ENCODE data around the gene PLAGL2. TPM values are rescaled to one million over a fixed set of nuclear protein-coding genes. Genes with fewer than 3 reads are reported as not detected.

PLAGL2 gene
- total and polyA plus RNA-seq, 3 donors from 2014 or later: 30.5 to 36.8 (median 33.5) TPM

DNA sequence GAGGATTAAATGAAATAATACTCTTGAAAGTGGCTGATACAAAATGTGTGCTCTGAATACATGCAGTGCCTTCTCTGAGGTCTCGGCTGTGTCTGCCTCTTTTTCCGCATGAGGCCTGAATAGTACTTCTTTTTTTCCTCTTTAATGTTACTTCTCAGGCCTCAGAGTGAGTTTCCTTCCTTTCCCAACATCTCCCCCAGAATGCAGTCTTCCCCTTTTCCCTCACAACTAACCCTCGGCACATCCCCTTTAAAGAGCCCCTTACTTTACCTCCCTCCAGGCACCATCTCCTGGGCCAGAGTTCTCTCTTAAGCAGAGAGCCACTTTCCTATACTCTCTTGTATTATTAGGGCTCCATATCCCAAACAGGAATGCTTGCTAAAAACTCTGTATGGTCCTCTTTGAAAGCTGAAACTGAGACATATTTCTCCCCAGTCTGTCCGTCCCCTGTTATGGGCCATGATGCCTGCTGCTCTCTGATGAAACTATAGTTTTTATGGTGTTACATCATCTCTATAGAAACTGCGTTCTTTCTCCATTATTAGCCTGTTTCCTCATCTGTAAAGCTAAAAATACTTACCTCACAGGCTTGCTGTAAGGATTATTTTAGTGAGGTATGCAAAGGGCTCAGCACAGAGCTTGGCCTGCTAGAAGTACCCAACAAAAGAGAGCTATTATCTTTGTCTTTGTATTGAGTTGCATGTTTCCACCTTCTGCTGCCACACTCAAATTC, 2.3 kb downstream of the PLAGL2 start:
- WGBS, 2 donors: 52 to 78% methylated on average over 5 of the region's 5 CpGs
- Histone ChIP-seq H3K27ac (peak overlapping the region; percentile 91), H3K27me3 (no peaks in the 10 kb centered on the region), H3K4me1 (peaks cover 54% of the 10 kb centered on the region), H3K4me3 (no peak overlapping the region), H3K9me3 (no peaks in the 10 kb centered on the region), H3K36me3 (ENCODE audit: low read depth, missing control alignments) (no peaks in the 10 kb centered on the region)
- no peak for DNase-seq
- no peak for TF ChIP-seq POLR2A (IDR thresholded peaks at IDR 0.05)
- TF ChIP-seq, protein P1, sequence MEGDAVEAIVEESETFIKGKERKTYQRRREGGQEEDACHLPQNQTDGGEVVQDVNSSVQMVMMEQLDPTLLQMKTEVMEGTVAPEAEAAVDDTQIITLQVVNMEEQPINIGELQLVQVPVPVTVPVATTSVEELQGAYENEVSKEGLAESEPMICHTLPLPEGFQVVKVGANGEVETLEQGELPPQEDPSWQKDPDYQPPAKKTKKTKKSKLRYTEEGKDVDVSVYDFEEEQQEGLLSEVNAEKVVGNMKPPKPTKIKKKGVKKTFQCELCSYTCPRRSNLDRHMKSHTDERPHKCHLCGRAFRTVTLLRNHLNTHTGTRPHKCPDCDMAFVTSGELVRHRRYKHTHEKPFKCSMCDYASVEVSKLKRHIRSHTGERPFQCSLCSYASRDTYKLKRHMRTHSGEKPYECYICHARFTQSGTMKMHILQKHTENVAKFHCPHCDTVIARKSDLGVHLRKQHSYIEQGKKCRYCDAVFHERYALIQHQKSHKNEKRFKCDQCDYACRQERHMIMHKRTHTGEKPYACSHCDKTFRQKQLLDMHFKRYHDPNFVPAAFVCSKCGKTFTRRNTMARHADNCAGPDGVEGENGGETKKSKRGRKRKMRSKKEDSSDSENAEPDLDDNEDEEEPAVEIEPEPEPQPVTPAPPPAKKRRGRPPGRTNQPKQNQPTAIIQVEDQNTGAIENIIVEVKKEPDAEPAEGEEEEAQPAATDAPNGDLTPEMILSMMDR (IDR thresholded peaks at IDR 0.05): no peak
- intact Hi-C loops (cut with DNase I; ENCODE audit: low total_unique reads): loop anchor here (5.0 kb wide), 1 partner anchor 98 kb away; the partner anchor contains the start of gene TM9SF4

DNA sequence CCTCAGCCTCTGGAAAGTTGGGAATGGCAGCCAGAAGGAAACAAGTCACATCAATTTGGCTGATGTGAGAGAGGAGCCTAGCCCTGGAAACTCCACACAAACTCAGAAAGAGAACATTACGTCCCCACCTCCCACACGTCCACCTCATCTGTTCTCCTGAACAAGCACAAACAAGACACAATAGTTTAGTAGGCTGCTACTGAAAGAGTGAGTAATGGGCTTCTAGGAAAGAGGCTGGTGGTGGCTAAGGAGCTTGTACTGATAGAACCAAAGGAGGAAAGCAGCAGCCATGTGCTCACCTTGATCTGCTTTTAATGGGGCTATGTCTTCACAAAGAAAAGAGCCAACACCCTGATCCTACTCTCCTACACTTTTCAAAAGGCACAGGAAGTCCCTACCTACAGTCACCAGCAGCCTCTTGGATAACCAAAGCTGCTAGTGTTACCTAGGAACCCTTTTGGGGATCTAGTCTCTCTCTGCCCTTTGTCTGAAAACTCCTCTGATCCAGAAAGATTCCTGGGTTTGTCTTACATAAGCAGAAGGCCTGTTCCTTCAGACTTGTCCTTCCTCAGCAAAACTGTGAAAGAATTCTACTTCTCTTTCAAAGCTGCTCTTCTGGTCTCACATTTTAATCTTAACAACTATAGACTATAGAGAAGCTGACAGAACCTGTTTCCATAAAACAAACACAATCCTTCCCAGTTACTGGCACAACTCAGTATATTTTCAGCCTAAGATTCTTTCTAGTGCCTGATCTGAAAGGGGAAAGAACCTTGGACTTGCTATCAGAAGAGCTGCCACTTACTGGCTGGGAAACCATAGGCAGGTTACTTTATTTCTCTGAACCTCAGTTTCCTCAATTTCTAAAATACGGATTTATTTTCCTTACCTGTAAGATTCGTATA, 3.1 kb downstream of the PLAGL2 start:
- Histone ChIP-seq H3K4me1 (peaks cover 50% of the 10 kb centered on the region), H3K4me3 (no peak overlapping the region), H3K9me3 (no peaks in the 10 kb centered on the region), H3K27ac (peak overlapping the region; percentile 91), H3K36me3 (ENCODE audit: low read depth, missing control alignments) (no peaks in the 10 kb centered on the region), H3K27me3 (no peaks in the 10 kb centered on the region)
- 45 to 49% methylated on average over 4 of the region's 4 CpGs for WGBS, 2 donors
- TF ChIP-seq, protein P1 (IDR thresholded peaks at IDR 0.05): no peak
- TF ChIP-seq POLR2A (IDR thresholded peaks at IDR 0.05): no peak
- intact Hi-C loops (cut with DNase I; ENCODE audit: low total_unique reads): loop anchor here (5.0 kb wide), 1 partner anchor 97 kb away; the partner anchor contains the start of gene TM9SF4
- peak; percentile 71 for DNase-seq

DNA sequence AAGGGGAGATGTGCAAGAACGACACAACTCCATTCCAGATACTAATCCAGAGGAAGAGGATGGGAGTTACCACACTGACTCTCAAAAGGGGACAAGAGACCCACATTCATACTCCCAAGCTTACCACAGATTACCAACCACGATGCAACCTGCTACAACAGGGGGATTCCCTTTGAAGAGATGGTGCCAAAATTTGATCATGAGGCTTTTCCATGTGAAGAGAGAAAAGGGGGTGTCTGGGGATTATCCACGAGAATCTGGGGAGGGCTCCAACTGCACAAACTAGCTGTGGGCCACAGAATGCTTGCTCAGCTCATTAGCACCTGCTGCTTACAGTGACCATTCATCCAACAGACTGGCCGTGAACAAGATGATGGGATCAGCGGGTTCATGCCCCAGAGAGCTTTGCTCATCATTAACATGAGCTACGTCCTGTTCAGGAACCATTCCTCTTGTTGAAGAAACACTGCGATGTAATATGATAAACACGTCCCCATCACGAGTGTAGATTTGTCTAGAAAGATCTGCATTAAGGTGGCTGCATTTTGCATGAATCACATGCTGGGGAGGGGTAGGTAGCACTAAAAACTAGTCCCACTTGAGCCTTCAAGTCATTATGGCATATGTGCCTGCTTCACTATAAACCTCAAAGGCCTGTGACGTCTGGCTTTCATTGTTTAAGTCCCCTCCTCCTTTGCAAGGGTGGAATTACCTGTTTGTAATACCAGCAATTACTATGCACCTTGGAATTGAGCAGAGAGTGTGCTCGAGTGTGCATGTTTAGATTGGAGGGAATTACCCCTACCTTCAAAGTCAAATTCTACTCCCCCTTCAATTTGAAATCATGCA, 4.0 kb downstream of the PLAGL2 start:
- H3K27me3 ChIP-seq: no peaks in the 10 kb centered on the region
- H3K4me1 ChIP-seq: peaks cover 41% of the 10 kb centered on the region
- H3K27ac ChIP-seq: peak overlapping the region; percentile 91
- DNase-seq: no peak
- H3K36me3 ChIP-seq (ENCODE audit: low read depth, missing control alignments): no peaks in the 10 kb centered on the region
- intact Hi-C loops (cut with DNase I; ENCODE audit: low total_unique reads): no loop called here
- H3K4me3 ChIP-seq: no peak overlapping the region
- 58 to 71% methylated on average over 11 of the region's 11 CpGs for WGBS, 2 donors
- H3K9me3 ChIP-seq: no peaks in the 10 kb centered on the region
- no peak for TF ChIP-seq POLR2A (IDR thresholded peaks at IDR 0.05)
- TF ChIP-seq, protein P1 (IDR thresholded peaks at IDR 0.05): no peak

DNA sequence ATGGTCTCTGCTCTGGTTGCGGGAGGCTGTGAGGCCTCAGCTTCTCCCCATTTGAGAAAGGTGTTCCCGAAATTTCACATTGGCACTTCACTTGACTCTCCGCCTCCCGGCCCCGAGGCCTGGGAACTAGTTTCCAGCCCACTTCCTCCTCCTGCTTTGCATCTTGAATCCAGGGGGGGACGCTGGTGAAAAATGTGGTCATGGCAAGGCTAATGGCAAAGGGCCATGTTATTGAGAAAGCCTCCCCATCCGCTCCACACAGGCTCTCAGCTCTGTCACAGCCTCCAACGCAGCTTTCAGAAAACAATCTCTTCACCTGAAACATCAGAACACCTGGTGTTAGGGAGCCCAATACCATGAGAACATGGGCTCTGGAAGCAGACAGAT, 5.6 kb downstream of the PLAGL2 start:
- WGBS, 2 donors: 70 to 83% methylated on average over 5 to 8 of the region's 8 CpGs
- no peaks in the 10 kb centered on the region for H3K9me3 ChIP-seq
- no peak for DNase-seq
- H3K27me3 ChIP-seq: no peaks in the 10 kb centered on the region
- H3K4me1 ChIP-seq: peaks cover 40% of the 10 kb centered on the region
- no peak overlapping the region for H3K27ac ChIP-seq
- TF ChIP-seq POLR2A (IDR thresholded peaks at IDR 0.05): no peak
- TF ChIP-seq, protein P1 (IDR thresholded peaks at IDR 0.05): no peak
- intact Hi-C loops (cut with DNase I; ENCODE audit: low total_unique reads): no loop called here
- no peak overlapping the region for H3K4me3 ChIP-seq
- no peaks in the 10 kb centered on the region for H3K36me3 ChIP-seq (ENCODE audit: low read depth, missing control alignments)
